ENCODE data around the gene RNF166.

- TF ChIP-seq POLR2AphosphoS5 (IDR thresholded peaks at IDR 0.05) (no peak), POLR2A (IDR thresholded peaks at IDR 0.05; ENCODE audit: low read depth) (no peak), CTCF (IDR thresholded peaks at IDR 0.05) (no peak), EP300 (IDR thresholded peaks at IDR 0.05) (no peak)
Observed at GRCh38 chr16:88653101-88653500, 53.1 kb downstream of the RNF166 start.

All from esophagus muscularis mucosa (tissue), 4 donors.